ENCODE data around the gene TIGD6.
"Not testable (repeated sequence)": the region's sequence is repeated elsewhere in the genome, so short reads cannot be mapped to it uniquely, and the experiment has no call there.

The TIGD6 gene

GRCh38 chr5:150042459-150042858 is 42.0 kb upstream of the TIGD6 start:
- no peak for DNase-seq (ENCODE audit: low read depth)
- TF ChIP-seq CTCF (conservative IDR thresholded peaks at IDR 0.05; ENCODE audit: low read depth, low read length) = no peak
- H3K4me3 ChIP-seq (ENCODE audit: low read length) = no peak overlapping the region

- H3K4me3 ChIP-seq (ENCODE audit: low read length) = no peak overlapping the region
- no peak for TF ChIP-seq CTCF (conservative IDR thresholded peaks at IDR 0.05; ENCODE audit: low read depth, low read length)
- DNase-seq (ENCODE audit: low read depth) = no peak
Measured at GRCh38 chr5:150038547-150038946, 38.1 kb upstream of the TIGD6 start.

GRCh38 chr5:150036513-150036912 is 36.1 kb upstream of the TIGD6 start:
- no peak for DNase-seq (ENCODE audit: low read depth)
- TF ChIP-seq CTCF (conservative IDR thresholded peaks at IDR 0.05; ENCODE audit: low read depth, low read length) = no peak
- H3K4me3 ChIP-seq (ENCODE audit: low read length) = no peak overlapping the region

GRCh38 chr5:150035139-150035895 is 34.9 kb upstream of the TIGD6 start:
- no peak overlapping the region for H3K4me3 ChIP-seq (ENCODE audit: low read length)
- no peak for DNase-seq (ENCODE audit: low read depth)
- no peak for TF ChIP-seq CTCF (conservative IDR thresholded peaks at IDR 0.05; ENCODE audit: low read depth, low read length)

DNA sequence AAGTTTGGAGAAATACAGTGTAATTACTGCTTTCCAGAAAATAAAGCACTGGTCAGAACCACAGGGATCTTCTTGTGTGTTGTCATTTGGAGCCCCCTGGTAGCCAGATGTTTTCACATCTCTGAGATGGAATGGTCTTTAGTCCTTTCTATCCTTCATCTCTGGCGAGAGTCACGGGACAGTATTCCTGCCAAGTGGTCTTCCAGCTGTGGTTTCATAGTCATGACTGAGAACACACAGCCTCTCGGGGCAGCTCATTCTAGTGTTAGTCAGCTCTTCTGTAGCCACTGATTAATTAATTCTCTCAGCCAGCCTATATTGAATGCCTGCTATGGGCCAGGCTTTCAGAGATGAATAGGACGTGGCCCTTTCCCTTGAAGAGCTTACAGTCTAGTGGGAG is 34.2 kb upstream of the TIGD6 start:
- TF ChIP-seq CTCF (conservative IDR thresholded peaks at IDR 0.05; ENCODE audit: low read depth, low read length) = no peak
- DNase-seq (ENCODE audit: low read depth) = no peak
- H3K4me3 ChIP-seq (ENCODE audit: low read length) = no peak overlapping the region

DNA sequence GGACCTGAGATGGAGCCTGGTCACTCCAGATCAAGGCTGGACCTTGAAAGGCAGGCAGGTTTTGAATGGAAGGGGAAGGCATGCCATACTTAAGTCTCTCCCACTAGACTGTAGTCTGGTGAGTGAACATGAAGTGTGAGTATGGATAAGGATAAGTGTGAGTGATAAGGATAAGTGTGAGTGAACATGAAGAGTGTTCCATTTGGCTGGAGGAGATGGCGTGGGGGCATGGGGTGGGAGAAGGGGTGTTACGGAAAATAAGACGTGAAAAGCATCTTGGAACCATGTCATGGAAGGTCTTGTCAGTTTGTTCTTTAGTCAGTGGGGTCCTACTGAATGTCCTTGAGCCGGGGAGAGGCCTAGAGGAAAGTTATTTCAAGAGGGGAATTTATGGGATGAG is 32.9 kb upstream of the TIGD6 start:
- no peak for TF ChIP-seq CTCF (conservative IDR thresholded peaks at IDR 0.05; ENCODE audit: low read depth, low read length)
- DNase-seq (ENCODE audit: low read depth) = no peak
- no peak overlapping the region for H3K4me3 ChIP-seq (ENCODE audit: low read length)

GRCh38 chr5:150028047-150028446 is 27.6 kb upstream of the TIGD6 start:
- H3K4me3 ChIP-seq (ENCODE audit: low read length); DNase-seq (ENCODE audit: low read depth): not testable (repeated sequence)

All from retinal pigment epithelial cell (primary cell).